Bronchial epithelial cell (primary cell): ENCODE results near the gene VSTM1. TPM values are rescaled to one million over a fixed set of nuclear protein-coding genes. Genes with fewer than 3 reads are reported as not detected.

Experiments
- DNase-seq: peaks from one replicate; pipeline ENCODE4 v3.0.0-alpha.2; 2010; ENCODE audit warnings: low read depth
- FAIRE-seq: peaks from 2 replicates; lab custom pipeline; 2011; peaks lifted over from hg19 to GRCh38; lab: Jason Lieb, UNC
- H3K27me3 ChIP-seq: 2 replicates; pipeline ENCODE4 v1.5.1; 2011; ENCODE audit warnings: low read length; ENCODE audit not compliant: control insufficient read depth, insufficient read depth
- H3K36me3 ChIP-seq: 2 replicates; pipeline ENCODE4 v1.5.1; 2011; ENCODE audit warnings: low read length; ENCODE audit not compliant: control insufficient read depth, insufficient read depth
- H3K4me3 ChIP-seq: 2 replicates; pipeline ENCODE4 v1.5.1; 2011; ENCODE audit warnings: mild to moderate bottlenecking, low read depth, low read length, control low read depth
- CTCF ChIP-seq: IDR thresholded peaks from 2 replicates; pipeline ENCODE4 v1.5.1; 2011; ENCODE audit warnings: mild to moderate bottlenecking, moderate library complexity, low read length, control low read depth, inconsistent platforms; ENCODE audit not compliant: insufficient read depth, severe bottlenecking
- total RNA-seq: library from RNA; depleted of rRNA; stranded (reverse); fragments of >200 nt; gene quantifications from 2 replicates; pipeline ENCODE4 v1.2.1, GENCODE V29; 2014

The VSTM1 gene
- total RNA-seq, 1 donor from 2014 or later = not detected

DNA sequence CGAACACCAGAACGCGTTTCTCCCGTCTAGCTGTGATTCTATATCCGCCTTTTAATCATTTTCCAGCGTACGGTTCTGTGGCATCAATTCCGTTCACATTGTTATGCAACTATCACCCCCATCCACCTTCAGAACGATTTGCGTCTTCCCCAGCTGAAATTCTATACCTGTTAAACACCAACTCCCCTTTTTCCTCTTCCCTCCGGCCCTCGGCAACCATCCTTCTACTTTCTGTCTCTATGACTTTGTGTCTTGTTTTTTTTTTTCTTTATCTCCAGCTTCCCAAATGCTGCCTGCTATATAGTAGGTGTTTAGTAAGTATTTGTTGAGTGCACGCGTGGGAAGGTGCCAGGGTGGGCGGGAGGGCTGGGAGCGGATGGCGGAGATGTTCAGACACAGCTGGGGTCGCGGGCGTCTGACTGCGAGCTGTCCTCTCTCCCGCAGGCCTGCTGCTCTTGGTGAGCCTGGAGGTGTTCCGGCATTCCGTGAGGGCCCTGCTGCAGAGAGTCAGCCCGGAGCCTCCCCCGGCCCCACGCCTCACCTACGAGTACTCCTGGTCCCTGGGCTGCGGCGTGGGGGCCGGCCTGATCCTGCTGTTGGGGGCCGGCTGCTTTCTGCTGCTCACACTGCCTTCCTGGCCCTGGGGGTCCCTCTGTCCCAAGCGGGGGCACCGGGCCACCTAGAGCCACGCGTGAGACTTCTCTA, 52.0 kb downstream of the VSTM1 start:
- FAIRE-seq = no peak
- DNase-seq = no peak
- no peaks in the 10 kb centered on the region for H3K36me3 ChIP-seq
- TF ChIP-seq CTCF = no peak
- no peaks in the 10 kb centered on the region for H3K27me3 ChIP-seq
- no peak overlapping the region for H3K4me3 ChIP-seq

GRCh38 chr19:54010474-54010873, 53.2 kb downstream of the VSTM1 start:
- TF ChIP-seq CTCF = no peak
- Histone ChIP-seq H3K27me3 (no peaks in the 10 kb centered on the region), H3K36me3 (no peaks in the 10 kb centered on the region), H3K4me3 (no peak overlapping the region)
- DNase-seq (no peak), FAIRE-seq (no peak)

GRCh38 chr19:54009440-54009839, 54.3 kb downstream of the VSTM1 start:
- no peak overlapping the region for H3K4me3 ChIP-seq
- no peak for TF ChIP-seq CTCF
- no peaks in the 10 kb centered on the region for H3K36me3 ChIP-seq
- H3K27me3 ChIP-seq = no peaks in the 10 kb centered on the region
- FAIRE-seq (no peak), DNase-seq (no peak)

DNA sequence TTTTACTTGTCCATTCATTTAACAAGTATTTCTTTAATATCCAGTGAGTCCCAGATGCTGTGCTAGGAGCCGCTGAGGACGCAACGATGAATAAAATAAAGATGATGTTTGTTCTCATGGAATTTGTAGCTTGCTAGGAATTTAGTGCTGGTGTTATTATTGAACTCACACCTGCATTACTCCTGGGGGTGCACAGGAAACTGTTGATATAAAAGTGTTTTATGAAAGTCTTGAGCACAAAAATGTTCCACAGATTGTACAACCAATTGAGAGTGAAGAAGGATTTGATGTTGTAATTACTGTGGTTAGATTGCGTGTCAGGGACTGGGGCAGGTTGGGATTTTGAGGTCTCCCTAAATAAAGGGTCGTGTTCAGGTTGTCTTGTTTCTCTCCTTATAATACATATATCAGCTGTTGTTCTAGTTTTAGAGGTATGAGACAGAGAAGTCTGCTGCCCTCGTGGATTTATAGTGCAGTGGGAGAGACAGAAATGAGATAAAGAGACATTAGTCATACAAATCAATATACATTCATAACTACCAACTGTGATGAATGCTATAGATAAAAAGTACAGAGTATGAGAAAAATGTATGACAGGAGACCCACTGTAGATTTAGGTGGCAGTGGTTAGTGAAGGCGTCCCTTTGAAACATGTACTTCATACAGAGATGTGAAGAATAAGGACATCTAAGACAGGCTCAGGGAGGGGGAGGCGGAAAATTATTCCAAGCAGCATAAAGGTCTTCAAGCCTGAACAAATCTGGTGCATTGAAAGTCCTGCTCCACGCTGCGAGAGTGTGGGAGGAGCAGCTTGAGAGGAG, 61.0 kb downstream of the VSTM1 start:
- Histone ChIP-seq H3K4me3 (no peak overlapping the region), H3K36me3 (no peaks in the 10 kb centered on the region), H3K27me3 (no peaks in the 10 kb centered on the region)
- DNase-seq = no peak
- TF ChIP-seq CTCF = no peak
- no peak for FAIRE-seq

DNA sequence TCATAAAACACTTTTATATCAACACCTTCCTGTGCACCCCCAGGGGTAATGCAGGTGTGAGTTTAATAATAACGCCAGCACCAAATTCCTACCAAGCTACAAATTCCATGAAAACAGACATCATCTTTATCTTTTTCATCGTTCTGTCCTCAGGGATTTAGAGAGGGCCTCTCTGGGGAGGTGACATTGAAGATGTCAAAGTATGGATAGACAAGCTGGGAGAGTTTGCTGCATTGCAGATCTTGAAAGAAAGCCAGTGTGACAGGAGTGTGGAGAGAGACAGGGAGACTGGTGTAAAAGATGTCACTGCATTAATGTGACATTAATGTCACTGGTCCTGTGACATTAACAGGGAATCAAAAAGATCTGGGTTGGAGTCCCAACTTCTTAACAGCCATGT, 62.2 kb downstream of the VSTM1 start:
- no peak for FAIRE-seq
- H3K27me3 ChIP-seq = no peaks in the 10 kb centered on the region
- H3K36me3 ChIP-seq = no peaks in the 10 kb centered on the region
- TF ChIP-seq CTCF = no peak
- DNase-seq = no peak
- no peak overlapping the region for H3K4me3 ChIP-seq
